Dedifferentiated amniotic fluid mesenchymal stem cell (primary cell): ENCODE results near the gene SLC29A1.

ENCODE experiments used
- DNase-seq: peaks from one replicate; pipeline ENCODE4 v3.0.0-alpha.2; 2016; ENCODE audit errors: extremely low spot score

The SLC29A1 gene

DNA sequence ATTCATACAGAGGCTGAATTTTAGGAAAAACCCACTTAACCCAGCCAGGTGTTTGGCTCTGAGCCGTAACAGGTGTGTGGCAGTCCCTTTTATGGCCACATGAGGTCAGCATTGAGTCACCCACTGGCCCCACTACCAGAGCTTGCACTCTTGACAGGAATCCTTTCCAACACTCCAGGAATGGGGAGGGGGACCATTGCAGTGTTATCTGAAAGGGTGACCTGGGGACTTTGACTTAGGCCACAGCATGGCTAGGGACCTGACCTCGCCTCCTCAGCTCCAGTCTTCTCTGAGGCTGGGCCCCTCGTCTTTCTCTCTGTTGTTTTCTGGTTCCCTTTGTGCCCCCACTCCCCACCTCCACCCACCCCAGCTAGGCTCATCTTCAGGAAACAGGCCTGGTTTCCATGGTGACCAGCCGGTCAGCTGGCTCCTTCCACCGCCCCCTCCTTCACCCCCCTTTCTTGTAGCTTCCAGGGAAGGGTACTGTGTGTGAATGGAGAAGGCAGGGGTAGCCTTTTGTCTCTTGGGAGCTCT, 44.8 kb downstream of the SLC29A1 start:
- DNase-seq, result no peak

DNA sequence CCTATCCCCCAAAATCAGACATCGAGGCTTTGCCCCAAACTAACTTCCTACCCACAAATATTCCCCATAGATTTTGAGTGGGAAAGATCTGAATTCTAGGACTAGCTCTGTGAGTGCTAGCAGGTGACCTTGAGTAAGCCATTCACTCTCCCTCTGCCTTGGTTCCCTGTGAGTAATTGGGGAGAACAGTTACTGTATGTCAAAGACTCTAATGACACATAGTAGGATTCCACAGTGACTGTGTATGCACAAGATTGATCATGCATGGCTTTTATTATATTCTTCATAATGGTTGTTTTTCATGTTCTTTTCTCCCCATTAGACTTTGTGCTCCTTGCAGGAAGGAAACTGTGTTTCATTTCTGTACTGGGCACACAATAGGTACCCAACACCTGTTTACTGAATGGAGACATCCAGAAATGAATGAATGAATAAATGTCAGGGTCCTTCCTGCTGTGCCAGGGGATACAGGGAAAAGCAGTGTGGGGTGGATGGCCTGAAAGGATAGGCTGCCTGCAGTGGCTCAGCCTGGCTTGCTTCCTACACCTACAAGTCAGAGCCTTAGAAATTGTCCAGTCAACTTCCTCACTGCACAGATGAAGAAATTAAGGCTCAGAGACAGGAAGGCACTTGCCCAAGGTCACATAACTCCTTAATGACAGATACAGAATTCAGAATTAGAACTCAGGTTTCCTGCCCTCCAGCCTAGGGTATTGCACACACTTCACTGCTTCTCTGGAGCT, 46.0 kb downstream of the SLC29A1 start:
- DNase-seq, result no peak

DNA sequence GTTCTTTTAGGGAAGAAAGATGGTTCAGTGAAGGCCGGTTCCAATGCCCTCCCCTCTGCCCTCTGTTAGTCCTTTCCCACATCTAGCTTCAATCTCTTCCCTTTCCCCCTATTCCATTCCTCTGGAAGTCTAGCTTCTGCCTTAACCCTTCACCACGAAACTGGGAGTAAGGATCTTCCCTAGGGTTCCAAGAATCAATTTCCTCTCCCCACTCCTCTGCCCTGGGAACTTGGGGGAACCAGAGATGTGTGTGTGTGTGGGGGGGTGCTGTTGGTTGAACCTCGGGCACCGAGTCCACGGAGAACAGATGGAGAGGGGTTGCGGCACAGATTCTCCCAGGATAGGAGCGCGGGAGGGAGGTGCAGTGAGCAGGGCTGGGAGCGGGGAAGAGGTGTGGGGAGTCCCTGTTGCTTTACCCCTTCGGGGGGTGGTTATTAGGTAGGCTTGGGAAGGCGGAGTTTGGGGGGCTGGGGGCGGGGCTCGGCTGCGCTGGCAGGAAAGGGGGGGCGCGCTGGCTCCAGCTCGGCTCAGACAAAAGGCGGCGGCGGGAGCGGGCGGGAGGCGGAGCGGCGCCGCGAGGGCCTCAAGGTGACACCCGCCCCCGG, 46.6 kb downstream of the SLC29A1 start, which contains the start of gene TMEM151B:
Gene TMEM151B, plus strand, starts transcription at position 530 of the 605 bp plus-strand sequence. CDS start 293 bp downstream, outside the sequence.
- no peak for DNase-seq

DNA sequence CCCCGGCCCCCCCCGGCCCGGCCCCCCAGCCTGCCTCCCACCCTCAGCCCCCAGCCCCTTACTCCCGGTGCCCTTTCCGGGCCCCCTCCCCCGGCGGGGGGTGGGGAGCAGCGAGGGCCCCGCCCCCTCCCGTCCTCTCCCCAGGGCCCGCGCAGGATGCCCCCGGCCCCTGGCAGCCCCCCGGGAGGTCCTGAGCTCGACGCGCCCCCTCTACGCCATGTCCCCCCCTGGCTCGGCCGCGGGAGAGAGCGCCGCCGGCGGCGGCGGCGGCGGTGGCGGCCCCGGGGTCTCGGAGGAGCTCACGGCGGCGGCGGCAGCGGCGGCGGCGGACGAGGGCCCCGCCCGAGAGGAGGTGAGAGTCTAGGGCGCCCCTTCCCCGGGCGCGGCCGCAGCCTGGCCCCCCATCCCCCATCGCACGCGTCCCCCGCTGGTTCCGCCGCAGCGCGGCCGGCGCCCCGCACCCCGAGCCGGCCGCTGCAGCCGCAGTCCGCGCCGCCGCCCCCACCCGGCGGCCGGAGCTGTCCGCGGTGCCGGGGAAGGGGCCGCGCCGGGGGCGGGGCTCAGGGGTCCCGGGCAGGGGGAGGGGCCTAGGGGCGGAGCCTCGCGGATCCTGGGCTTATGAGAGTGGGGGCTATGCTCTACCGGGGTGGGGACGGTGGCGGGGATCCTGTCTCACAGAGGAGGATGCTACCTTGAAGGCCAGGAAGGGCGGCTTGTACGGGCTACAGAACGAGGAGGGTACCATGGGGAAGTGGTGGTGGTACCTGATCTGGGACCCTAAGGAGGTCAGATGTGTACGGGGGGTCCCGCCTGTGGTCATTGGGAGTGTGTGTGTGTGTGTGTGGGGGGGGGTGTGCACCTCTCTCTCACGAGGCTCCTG, 47.4 kb downstream of the SLC29A1 start:
- no peak for DNase-seq

DNA sequence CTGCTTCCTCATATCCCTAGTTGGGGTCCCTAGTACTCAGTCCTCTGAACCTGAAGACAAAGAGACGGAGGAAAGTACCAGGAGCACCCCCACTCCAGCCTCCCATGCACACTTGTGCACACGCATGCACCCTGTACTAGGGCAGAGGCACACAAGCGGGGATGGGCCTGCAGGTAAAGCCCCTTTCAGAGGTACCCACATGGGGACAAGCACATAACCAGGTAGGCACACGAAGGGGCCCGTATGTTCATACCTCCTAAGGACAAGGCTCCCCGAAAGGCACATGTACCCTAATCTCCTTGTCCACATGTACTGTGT, 48.0 kb downstream of the SLC29A1 start:
- DNase-seq, result no peak

DNA sequence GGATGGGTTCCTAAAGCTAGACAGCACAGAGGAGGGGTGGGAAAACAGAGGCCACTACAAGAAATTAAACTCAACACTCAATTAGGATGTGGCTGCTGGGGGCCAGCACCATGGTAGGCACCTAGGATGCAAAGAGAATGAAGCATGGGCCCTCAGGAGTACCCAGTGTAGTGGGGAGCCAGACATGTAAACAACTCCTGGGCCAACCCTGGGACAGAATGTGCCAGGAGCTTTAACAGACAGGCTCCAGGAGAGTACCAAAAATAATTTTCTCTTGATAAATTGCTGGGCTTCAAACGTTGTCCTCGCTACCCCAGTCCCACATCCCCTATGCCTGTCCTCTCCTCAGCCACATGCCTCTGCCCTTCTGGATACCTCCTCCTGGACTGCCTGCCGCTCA, 48.5 kb downstream of the SLC29A1 start:
- DNase-seq, result no peak

DNA sequence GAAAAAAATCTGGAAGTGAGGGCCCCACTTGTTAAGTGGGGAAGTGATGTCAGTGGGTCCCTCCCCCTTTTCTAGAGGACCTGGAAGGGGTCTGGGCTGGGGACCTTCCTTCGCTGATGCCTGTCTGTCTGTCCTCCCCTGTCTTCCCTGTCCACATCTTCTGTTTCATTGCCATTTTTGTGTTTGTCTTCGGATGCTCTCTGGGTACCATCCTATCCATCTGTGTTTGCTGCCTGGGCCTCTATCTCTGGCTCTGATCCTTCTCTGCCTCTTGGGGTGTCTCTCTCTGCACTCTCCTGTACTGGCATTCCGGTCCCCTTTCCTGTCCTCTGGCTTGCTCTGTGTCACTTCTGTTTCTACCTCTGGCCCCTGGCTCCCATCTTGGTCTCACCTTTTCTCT, 49.1 kb downstream of the SLC29A1 start:
- DNase-seq, result no peak

DNA sequence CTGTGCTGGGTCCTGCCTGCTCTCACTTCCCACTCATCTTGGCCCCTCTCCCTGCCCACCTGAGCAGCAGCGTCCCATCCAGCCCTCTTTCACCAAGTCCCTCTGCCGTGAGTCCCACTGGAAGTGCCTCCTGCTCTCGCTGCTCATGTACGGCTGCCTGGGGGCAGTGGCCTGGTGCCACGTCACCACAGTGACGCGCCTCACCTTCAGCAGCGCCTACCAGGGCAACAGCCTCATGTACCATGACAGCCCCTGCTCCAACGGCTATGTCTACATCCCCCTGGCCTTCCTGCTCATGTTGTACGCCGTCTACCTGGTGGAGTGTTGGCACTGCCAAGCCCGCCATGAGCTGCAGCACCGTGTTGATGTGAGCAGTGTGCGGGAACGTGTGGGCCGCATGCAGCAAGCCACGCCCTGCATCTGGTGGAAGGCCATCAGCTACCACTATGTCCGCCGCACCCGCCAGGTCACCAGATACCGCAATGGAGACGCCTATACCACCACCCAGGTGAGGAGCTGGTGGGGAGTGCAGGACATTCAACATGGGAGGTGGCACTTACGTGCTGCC, 49.7 kb downstream of the SLC29A1 start:
- DNase-seq, result no peak

DNA sequence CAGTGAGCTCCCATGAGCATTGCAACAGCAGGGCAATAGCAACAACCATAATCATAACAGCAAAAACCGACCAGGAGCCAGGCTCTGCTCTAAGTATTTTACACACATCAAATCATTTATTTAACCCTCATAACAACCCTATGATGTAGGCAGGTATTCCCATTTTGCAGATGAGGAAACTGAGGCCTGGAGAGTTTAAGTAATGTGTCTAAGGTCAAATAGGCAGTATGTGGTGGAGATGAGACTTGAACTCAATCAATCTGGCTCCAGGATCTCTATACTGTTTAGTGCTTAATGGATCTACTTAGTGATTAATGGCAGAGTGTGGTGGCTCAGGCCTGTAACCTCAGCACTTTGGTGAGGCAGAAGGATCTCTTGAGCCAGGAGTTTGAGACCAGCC, 50.2 kb downstream of the SLC29A1 start:
- DNase-seq, result no peak

DNA sequence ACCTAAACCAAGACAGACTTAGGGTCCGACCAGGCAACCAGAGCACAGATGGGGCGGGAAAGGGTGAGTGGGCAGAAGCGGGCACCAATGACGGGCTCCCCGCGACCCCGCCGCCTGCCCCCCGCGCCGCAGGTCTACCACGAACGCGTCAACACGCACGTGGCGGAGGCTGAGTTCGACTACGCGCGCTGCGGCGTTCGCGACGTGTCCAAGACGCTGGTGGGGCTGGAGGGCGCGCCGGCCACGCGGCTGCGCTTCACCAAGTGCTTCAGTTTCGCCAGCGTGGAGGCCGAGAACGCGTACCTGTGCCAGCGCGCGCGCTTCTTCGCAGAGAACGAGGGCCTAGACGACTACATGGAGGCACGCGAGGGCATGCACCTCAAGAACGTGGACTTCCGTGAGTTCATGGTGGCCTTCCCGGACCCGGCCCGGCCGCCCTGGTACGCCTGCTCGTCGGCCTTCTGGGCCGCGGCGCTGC, 51.9 kb downstream of the SLC29A1 start:
- no peak for DNase-seq

DNA sequence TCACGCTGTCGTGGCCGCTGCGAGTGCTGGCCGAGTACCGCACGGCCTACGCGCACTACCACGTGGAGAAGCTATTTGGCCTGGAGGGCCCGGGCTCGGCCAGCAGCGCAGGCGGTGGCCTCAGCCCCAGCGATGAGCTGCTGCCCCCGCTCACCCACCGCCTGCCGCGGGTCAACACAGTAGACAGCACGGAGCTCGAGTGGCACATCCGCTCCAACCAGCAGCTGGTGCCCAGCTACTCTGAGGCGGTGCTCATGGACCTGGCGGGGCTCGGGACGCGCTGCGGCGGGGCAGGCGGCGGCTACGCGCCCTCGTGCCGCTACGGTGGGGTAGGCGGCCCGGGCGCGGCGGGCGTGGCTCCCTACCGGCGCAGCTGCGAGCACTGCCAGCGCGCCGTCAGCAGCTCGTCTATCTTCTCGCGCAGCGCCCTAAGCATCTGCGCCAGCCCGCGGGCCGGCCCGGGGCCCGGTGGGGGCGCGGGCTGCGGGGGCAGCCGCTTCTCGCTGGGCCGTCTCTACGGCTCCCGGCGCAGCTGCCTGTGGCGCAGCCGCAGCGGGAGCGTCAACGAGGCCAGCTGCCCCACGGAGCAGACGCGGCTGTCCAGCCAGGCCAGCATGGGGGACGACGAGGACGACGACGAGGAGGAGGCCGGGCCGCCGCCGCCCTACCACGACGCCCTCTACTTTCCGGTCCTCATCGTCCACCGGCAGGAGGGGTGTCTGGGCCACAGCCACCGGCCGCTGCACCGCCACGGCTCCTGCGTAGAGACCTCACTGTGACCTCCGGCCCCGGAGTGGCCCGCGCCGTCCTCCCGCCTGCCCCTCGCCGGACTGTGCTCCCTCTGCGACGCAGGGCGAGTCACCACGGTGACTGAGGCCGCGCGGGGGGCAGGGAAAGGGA, 52.6 kb downstream of the SLC29A1 start:
- no peak for DNase-seq

DNA sequence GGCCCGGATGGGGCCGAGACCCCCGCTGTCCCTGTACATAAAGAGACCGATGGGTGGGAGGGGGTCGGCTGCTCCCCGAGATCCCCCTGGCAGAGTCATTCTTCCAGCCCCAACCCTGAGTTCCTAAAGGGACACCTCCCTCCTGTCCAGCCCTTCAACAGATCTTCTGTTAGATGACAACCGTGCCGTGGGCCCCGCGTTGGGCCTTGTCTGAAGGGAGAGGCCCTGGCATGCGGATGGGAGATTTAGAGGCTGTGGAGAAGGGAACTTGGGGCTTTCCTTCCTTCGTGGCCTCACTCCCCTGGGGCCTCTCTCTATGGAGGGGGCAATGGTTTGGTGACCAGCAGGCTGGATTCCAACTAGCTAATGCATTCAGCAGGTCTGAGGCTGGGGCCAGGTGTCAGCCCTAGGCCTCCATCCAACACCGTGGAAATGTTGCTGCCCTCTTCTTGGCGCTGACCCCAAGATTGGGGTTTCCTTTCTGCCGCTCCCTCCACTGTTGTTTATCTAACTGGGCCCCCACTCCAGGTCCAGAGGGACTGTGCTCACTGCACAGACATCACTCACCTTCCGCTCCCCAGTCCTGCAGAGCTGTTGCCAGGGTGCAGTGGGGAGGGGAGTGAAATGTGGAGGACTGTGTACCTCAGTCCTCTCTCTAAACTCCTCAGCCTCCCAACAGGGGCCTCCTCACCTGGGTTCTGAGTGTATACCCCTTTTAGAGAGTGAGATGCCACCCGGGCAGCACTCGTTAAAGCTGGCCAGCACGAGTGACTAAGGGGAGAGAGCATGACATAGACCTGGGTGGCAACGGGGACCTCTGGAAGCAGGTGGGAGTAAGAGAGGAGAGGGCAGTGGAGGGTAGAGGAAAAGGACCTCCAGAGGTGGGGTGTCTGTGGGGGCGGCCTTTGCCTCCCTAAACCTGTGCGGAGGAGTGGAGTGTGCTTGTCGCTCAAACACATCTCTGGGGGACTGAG, 53.6 kb downstream of the SLC29A1 start:
- DNase-seq, result no peak

DNA sequence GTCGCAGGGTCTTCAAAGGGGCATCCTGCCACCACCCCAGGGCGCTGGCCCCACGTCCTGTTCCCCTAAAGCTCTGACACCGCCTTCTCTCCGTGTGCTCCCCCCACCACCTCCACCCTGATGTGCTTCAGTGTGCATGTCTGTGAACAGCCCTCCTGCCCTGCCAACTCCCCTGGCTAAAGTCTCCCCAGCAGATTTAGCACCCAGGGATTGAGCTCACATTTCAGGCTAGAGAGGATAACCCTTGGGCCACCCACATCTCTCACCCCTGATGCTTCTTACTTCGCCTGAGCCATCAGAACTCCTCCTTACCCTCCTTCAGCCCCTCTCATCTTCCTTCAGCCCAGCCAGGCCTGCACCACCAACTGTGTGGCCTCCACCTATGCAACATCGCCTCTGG, 54.4 kb downstream of the SLC29A1 start:
- no peak for DNase-seq

DNA sequence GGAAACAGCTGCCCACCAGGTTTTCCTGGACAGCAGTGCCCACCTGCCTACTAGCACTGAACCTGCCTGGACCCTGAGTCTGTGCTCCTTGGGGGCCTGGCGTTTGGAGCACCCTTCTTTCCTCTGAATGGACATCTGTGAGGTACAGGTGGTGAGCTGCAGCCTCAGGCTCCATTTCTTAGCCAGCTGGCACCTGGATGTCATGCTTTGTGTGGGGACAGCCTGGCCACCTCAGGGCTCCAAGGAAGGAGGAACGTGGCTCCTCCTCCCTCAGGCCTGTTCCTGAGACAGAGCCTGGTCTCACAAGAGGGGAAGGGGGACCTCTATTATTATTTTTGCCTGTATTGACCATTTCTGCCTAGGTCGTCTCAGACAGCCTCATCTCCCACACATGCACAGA, 54.9 kb downstream of the SLC29A1 start:
- DNase-seq, result no peak

DNA sequence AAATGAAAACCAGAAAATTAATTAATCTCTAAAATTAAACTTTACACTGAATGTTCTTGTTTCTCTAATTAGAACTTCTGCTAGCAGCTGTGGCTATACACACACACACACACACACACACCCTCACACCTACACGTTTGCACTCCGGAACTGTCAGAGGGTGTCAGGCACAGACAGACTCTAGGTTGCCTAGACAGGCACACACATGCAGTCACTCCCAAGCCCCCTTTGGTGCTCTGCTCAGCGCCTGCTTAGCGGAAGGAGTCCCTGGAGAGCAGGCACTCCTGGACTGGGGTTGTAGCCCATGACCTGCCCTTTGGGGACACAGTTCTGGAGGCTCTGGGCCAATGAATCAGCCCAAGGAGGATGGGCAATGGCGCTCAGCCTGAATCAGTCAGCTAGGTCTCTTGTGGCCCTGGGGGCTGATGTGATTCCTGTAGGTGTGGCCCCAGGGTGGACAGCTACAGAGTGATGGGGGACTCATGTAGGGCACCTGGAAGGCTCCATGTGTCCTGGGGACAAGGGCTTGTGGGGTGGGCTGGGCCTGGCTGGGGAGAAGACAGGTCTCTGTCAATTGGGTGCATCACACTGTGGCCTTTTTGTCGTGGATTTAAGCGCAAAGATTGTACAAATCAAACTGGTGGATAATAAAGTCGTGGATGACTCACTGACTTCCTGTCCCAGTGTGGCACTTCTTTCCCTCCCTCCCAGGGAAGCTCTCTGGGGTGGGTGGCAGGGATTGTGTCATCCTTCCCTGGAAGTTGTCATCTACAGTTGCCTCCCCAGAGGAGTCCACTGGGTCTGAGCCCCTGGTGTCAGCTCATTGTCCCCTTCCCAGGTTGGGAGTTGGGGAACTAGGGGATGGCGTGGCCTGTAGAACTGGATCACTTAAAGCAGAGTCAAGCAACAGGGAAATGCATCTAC, 55.6 kb downstream of the SLC29A1 start:
- no peak for DNase-seq
